Natural killer cell treated with Interleukin-12 subunit alpha and Interleukin-12 subunit beta and Interleukin-15 and Interleukin-18, amount 100 ng/mL, for 72 hours (primary cell): ENCODE results near the gene VAV1. TPM values are rescaled to one million over a fixed set of nuclear protein-coding genes. Genes with fewer than 3 reads are reported as not detected.

ENCODE experiments used
- ATAC-seq, 2 donors: fragments of 150-1000 bp; cut with Tn5 transposase in 1 of 2; sonication (Bioruptor Pico), chemical (Tn5 transposase) in 1 of 2; 2 replicates each; pipeline ENCODE4 v1.10.0; 2021
- DNase-seq: peaks from one replicate; pipeline ENCODE4 v3.0.0; 2022; ENCODE audit warnings: low spot score
- H3K27ac Mint-ChIP-seq, 2 donors: 1 replicate in 1 of 2; 2 replicates in 1 of 2; pipeline ENCODE4 v1.8.0; 2022; ENCODE audit warnings: mixed read lengths in 2 of 2, mild to moderate bottlenecking in 1 of 2, moderate library complexity in 1 of 2
- H3K27me3 Mint-ChIP-seq, 2 donors: 1 replicate in 1 of 2; 2 replicates in 1 of 2; pipeline ENCODE4 v1.8.0; 2022; ENCODE audit warnings: mixed read lengths in 2 of 2
- H3K36me3 Mint-ChIP-seq: one replicate; pipeline ENCODE4 v1.8.0; 2022; ENCODE audit warnings: mixed read lengths
- H3K4me1 Mint-ChIP-seq, 2 donors: 1 replicate in 1 of 2; 2 replicates in 1 of 2; pipeline ENCODE4 v1.8.0; 2022; ENCODE audit warnings: low read depth in 2 of 2, mixed read lengths in 2 of 2, mild to moderate bottlenecking in 1 of 2
- H3K4me3 Mint-ChIP-seq: one replicate; pipeline ENCODE4 v1.8.0; 2022; ENCODE audit warnings: mixed read lengths
- H3K9me3 Mint-ChIP-seq: 2 replicates; pipeline ENCODE4 v1.8.0; 2022; ENCODE audit warnings: mixed read lengths
- total RNA-seq, 2 donors: library from RNA; stranded (reverse); gene quantifications; one replicate each; pipeline ENCODE4 v1.2.3, GENCODE V29; 2022

VAV1 gene
- total RNA-seq, 2 donors from 2014 or later: 166 to 167 TPM

- Mint-ChIP-seq H3K27me3 (no peaks in the 10 kb centered on the region), H3K4me1 (peaks cover 34 to 38% of the 10 kb centered on the region in 2 donors), H3K27ac (peak within 1 kb of the TSS in 1 of 2 donors; percentile 16), H3K36me3 (no peaks in the 10 kb centered on the region), H3K9me3 (peaks cover 6% of the 10 kb centered on the region), H3K4me3 (no peak within 1 kb of the TSS)
- ATAC-seq (peak; percentile 38 to 61), DNase-seq (no peak)
Measured at GRCh38 chr19:6887316-6887715, 114.8 kb downstream of the VAV1 start, which contains the start of gene ADGRE1. ADGRE1 (plus strand) TSS chr19:6887579; CDS start chr19:6887609, 30 bp downstream.

DNA sequence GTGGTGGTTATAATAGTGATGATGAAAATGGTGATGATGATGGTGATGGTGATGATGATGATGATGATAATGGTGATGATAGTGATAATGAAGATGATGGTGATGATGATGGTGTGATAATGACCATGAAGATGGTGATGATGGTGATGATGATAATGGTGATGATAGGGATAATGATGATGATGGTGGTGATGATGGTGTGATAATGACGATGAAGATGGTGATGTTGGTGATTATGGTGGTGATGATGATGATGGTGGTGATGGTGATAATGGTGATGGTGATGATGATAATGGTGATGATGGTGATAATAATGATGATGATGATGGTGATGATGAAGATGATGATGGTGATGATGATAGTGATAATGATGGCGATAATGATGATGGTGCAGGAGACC is 116.5 kb downstream of the VAV1 start:
- H3K27ac Mint-ChIP-seq: peak overlapping the region in 1 of 2 donors; percentile 1
- DNase-seq (no peak), ATAC-seq (no peak)
- H3K36me3 Mint-ChIP-seq: no peaks in the 10 kb centered on the region
- no peak overlapping the region for H3K4me3 Mint-ChIP-seq
- H3K9me3 Mint-ChIP-seq: peaks cover 8% of the 10 kb centered on the region
- peaks cover 39 to 42% of the 10 kb centered on the region in 2 donors for H3K4me1 Mint-ChIP-seq
- no peaks in the 10 kb centered on the region for H3K27me3 Mint-ChIP-seq

- Mint-ChIP-seq H3K4me1 (peaks cover 42% of the 10 kb centered on the region in 2 donors), H3K4me3 (peak overlapping the region; percentile 19), H3K9me3 (peaks cover 16% of the 10 kb centered on the region), H3K36me3 (peaks cover 5% of the 10 kb centered on the region), H3K27me3 (peaks cover 0 to 5% of the 10 kb centered on the region in 2 donors), H3K27ac (peak overlapping the region; percentile 15 to 32)
- ATAC-seq (peak in 1 of 2 donors; percentile 56), DNase-seq (no peak)
Measured at GRCh38 chr19:6890401-6890913, 117.9 kb downstream of the VAV1 start.

- Mint-ChIP-seq H3K4me1 (peaks cover 42% of the 10 kb centered on the region in 2 donors), H3K27me3 (peaks cover 0 to 5% of the 10 kb centered on the region in 2 donors), H3K4me3 (peak overlapping the region; percentile 19), H3K36me3 (peaks cover 9% of the 10 kb centered on the region), H3K27ac (peak overlapping the region; percentile 15 to 32), H3K9me3 (peaks cover 16% of the 10 kb centered on the region)
- DNase-seq (no peak), ATAC-seq (peak in 1 of 2 donors; percentile 15)
Measured at GRCh38 chr19:6890938-6891337, 118.4 kb downstream of the VAV1 start.

DNA sequence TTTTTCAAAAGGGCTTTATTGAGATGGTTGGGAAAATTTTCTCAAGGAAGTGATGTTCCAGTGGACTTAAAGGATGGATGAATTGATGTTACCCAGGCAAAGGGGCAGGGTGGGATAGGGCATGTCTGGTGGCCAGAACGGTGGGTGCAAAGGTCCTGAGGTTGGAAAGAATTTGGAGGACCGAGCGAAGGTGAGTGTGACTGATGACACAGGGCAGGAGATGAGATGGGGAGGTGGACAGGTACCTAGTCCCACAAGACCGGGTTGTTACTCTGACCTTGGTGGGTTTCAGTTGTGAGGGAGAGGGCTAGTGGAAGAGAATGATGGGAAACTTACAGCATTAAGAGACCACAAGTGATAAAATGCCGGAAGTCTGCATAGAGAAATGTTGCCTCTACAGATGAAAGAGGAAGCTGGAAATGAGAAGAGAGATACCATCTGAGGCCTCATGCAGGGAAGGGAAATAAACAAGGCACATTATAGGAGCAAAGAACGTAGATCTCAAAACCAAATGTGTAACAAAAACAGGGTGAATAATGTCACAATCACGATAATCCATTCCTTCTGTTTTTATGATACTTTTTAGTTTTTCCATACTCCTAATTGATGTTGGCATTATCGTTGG is 119.4 kb downstream of the VAV1 start:
- ATAC-seq (no peak), DNase-seq (no peak)
- Mint-ChIP-seq H3K27ac (peak overlapping the region; percentile 15 to 32), H3K4me3 (peak overlapping the region; percentile 19), H3K36me3 (peaks cover 9% of the 10 kb centered on the region), H3K4me1 (peaks cover 38 to 40% of the 10 kb centered on the region in 2 donors), H3K9me3 (peaks cover 16% of the 10 kb centered on the region), H3K27me3 (peaks cover 0 to 5% of the 10 kb centered on the region in 2 donors)

DNA sequence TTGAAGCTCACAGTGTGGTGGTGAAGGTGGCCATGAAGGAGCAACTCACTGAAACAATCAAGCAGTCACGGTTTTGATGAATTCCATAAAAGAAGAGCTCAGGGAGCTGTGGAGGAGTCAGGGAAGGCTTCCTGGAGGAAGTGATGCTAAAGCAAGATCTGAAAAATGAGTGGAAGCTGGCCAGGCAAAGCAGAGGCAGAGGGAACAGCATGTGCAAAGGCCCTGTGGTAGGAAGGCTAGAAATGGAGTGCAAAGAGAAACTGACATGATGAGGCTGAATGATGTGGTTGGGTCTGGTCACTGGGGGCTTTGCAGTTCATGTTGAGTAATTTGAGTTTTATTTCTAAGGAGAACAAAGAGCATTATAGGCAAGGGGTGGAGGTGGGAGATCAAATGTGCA is 121.8 kb downstream of the VAV1 start:
- peaks cover 10% of the 10 kb centered on the region for H3K9me3 Mint-ChIP-seq
- no peak overlapping the region for H3K4me3 Mint-ChIP-seq
- peaks cover 14% of the 10 kb centered on the region for H3K36me3 Mint-ChIP-seq
- no peak for DNase-seq
- H3K4me1 Mint-ChIP-seq: peaks cover 21 to 25% of the 10 kb centered on the region in 2 donors
- no peak overlapping the region for H3K27ac Mint-ChIP-seq
- peaks cover 0 to 5% of the 10 kb centered on the region in 2 donors for H3K27me3 Mint-ChIP-seq
- ATAC-seq: no peak

DNA sequence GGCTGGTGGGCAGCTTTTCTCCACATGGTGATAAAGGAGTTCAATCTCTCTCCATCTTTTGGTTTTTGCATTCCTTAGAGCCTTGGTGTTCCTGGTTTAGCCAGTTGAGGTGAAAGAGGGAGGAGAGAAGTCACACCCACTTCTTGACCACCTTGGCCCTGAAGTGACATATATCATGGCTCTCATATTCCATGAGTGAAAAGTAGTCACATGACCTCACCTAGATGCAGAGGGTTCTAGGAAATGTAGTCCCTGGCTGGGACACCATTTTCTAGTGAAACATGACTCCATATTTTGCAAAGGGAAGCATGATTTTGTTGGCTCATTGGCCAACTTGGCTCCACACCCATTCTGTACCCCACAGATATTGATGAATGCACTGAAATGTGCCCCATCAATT is 130.9 kb downstream of the VAV1 start:
- Mint-ChIP-seq H3K4me3 (no peak overlapping the region), H3K27ac (no peak overlapping the region), H3K27me3 (peaks cover 0 to 3% of the 10 kb centered on the region in 2 donors), H3K36me3 (peaks cover 18% of the 10 kb centered on the region), H3K4me1 (no peaks in the 10 kb centered on the region), H3K9me3 (peaks cover 7% of the 10 kb centered on the region)
- no peak for ATAC-seq
- no peak for DNase-seq

DNA sequence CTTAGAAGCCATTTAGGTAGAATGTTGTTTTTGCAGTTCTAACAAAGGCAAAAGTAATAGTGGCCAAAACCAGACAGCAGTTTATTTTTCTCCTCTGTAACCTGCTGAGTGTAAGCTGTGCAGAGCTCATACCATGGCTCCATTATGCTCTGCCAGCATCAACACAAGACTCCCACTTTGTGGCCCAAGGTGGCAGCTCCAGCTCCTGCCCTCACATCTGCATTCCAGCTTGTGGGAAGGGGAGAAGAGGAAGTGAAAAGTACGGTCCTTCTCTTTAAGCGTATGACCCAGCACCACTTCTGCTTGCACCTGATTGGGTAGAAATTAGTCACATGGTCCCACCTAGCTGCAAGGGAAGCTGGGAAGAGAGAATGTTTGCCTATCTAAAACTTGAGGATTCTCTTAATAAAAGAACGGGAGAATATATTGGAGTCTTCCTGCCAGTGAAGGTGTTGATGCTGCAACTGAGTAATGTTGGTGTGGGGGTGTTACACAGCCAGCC is 134.1 kb downstream of the VAV1 start:
- no peak for ATAC-seq
- H3K9me3 Mint-ChIP-seq: peaks cover 3% of the 10 kb centered on the region
- H3K27me3 Mint-ChIP-seq: peaks cover 0 to 3% of the 10 kb centered on the region in 2 donors
- H3K4me1 Mint-ChIP-seq: no peaks in the 10 kb centered on the region
- DNase-seq: no peak
- H3K27ac Mint-ChIP-seq: no peak overlapping the region
- peaks cover 7% of the 10 kb centered on the region for H3K36me3 Mint-ChIP-seq
- H3K4me3 Mint-ChIP-seq: no peak overlapping the region

Other genes starting within 250 kb of the VAV1 start
- 1 to 10 TPM; 3.4 to 3.8 TPM for gene TNFSF9, start 241.7 kb upstream of the VAV1 start, total RNA-seq
- 10 to 100 TPM; 10.6 to 26.1 TPM for gene CD70, start 181.6 kb upstream of the VAV1 start, total RNA-seq
- gene TNFSF14, start 102.5 kb upstream of the VAV1 start, total RNA-seq: 10 to 100 TPM in 1 of 2 donors, 1 to 10 TPM in 1; 4.5 to 11.3 TPM
- gene C3, start 52.1 kb upstream of the VAV1 start, total RNA-seq: 1 to 10 TPM; 3.5 to 9.2 TPM
- 10 to 100 TPM; 67.4 to 70.4 TPM for gene GPR108, start 35.1 kb upstream of the VAV1 start, total RNA-seq
- gene TRIP10, start 33.0 kb upstream of the VAV1 start, total RNA-seq: 10 to 100 TPM; 44.8 to 76.5 TPM
- 10 to 100 TPM; 15.2 to 17.8 TPM for gene SH2D3A, start 5.3 kb upstream of the VAV1 start, total RNA-seq
- 1 to 10 TPM in 1 of 2 donors, under 1 TPM in 1; 1.00 to 2.0 TPM for gene ADGRE1, start 114.9 kb downstream of the VAV1 start, total RNA-seq
- not detected for gene MBD3L2B, start 248.7 kb downstream of the VAV1 start, total RNA-seq